ENCODE measurements around the gene MSLN.

MSLN gene

DNA sequence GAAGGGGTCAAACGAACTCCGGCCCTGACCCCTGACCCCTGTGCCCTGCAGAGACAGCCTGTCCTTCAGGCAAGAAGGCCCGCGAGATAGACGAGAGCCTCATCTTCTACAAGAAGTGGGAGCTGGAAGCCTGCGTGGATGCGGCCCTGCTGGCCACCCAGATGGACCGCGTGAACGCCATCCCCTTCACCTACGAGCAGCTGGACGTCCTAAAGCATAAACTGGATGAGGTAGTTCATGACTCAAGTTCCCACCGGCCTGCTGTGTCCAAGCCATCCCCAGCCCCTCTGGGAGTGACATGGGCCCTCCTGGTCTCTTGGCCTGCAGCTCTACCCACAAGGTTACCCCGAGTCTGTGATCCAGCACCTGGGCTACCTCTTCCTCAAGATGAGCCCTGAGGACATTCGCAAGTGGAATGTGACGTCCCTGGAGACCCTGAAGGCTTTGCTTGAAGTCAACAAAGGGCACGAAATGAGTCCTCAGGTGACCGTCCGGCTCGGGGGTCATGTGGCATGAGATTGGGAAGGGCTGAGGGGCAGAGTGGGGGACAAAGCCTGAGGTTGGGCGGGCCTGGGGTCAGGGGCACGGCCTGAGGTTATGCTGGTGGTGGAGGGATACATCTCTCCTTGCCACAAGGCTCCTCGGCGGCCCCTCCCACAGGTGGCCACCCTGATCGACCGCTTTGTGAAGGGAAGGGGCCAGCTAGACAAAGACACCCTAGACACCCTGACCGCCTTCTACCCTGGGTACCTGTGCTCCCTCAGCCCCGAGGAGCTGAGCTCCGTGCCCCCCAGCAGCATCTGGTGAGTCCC is 5.7 kb downstream of the MSLN start:
- no peak overlapping the region for H3K4me3 ChIP-seq (ENCODE audit: control insufficient read depth, low read depth, low read length)
- no peak for DNase-seq (ENCODE audit: low read depth)
- TF ChIP-seq, protein P1, sequence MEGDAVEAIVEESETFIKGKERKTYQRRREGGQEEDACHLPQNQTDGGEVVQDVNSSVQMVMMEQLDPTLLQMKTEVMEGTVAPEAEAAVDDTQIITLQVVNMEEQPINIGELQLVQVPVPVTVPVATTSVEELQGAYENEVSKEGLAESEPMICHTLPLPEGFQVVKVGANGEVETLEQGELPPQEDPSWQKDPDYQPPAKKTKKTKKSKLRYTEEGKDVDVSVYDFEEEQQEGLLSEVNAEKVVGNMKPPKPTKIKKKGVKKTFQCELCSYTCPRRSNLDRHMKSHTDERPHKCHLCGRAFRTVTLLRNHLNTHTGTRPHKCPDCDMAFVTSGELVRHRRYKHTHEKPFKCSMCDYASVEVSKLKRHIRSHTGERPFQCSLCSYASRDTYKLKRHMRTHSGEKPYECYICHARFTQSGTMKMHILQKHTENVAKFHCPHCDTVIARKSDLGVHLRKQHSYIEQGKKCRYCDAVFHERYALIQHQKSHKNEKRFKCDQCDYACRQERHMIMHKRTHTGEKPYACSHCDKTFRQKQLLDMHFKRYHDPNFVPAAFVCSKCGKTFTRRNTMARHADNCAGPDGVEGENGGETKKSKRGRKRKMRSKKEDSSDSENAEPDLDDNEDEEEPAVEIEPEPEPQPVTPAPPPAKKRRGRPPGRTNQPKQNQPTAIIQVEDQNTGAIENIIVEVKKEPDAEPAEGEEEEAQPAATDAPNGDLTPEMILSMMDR (IDR thresholded peaks at IDR 0.05; ENCODE audit: control insufficient read depth, insufficient read depth, low read depth, low read length, missing control alignments) = no peak

DNA sequence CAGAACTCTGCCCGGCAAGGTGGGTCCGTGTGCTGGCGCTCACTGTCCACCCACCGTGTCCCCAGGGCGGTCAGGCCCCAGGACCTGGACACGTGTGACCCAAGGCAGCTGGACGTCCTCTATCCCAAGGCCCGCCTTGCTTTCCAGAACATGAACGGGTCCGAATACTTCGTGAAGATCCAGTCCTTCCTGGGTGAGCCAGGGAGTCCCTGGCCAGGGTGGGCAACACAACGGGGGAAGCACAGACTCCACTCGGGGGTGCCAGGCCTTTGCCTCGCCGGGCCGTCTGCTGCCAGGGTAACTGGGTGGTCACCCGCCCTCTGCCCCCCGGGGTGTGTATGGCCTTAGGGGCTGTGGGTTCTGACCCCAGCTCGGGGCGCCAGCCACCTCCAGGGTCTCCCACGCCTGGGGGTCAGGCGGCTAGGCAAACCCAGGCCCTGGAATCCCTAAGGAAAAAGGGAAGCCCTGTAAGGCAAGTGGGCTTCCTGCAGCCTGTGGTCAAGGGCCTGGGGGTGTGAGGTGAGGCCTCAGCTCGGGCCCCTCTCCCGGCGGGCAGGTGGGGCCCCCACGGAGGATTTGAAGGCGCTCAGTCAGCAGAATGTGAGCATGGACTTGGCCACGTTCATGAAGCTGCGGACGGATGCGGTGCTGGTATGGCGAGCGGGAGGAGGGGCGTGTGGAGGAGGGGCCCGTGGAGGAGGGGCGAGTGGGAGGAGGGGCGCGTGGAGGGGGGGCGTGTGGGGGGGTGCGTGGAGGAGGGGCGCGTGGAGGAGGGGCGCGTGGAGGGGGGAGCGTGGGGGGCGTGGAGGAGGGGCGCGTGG is 6.5 kb downstream of the MSLN start:
- H3K4me3 ChIP-seq (ENCODE audit: control insufficient read depth, low read depth, low read length) = no peak overlapping the region
- DNase-seq (ENCODE audit: low read depth) = no peak
- TF ChIP-seq, protein P1 (IDR thresholded peaks at IDR 0.05; ENCODE audit: control insufficient read depth, insufficient read depth, low read depth, low read length, missing control alignments) = no peak

- DNase-seq (ENCODE audit: low read depth) = no peak
- TF ChIP-seq, protein P1 (IDR thresholded peaks at IDR 0.05; ENCODE audit: control insufficient read depth, insufficient read depth, low read depth, low read length, missing control alignments) = no peak
- no peak overlapping the region for H3K4me3 ChIP-seq (ENCODE audit: control insufficient read depth, low read depth, low read length)
Observed at GRCh38 chr16:767743-768235, 7.3 kb downstream of the MSLN start.

DNA sequence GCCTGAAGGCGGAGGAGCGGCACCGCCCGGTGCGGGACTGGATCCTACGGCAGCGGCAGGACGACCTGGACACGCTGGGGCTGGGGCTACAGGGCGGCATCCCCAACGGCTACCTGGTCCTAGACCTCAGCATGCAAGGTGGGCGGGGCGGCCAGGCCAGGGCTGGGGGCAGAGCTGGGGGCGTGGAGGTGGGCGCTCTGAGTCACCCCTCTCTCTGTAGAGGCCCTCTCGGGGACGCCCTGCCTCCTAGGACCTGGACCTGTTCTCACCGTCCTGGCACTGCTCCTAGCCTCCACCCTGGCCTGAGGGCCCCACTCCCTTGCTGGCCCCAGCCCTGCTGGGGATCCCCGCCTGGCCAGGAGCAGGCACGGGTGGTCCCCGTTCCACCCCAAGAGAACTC is 7.9 kb downstream of the MSLN start:
- TF ChIP-seq, protein P1 (IDR thresholded peaks at IDR 0.05; ENCODE audit: control insufficient read depth, insufficient read depth, low read depth, low read length, missing control alignments) = no peak
- no peak for DNase-seq (ENCODE audit: low read depth)

DNA sequence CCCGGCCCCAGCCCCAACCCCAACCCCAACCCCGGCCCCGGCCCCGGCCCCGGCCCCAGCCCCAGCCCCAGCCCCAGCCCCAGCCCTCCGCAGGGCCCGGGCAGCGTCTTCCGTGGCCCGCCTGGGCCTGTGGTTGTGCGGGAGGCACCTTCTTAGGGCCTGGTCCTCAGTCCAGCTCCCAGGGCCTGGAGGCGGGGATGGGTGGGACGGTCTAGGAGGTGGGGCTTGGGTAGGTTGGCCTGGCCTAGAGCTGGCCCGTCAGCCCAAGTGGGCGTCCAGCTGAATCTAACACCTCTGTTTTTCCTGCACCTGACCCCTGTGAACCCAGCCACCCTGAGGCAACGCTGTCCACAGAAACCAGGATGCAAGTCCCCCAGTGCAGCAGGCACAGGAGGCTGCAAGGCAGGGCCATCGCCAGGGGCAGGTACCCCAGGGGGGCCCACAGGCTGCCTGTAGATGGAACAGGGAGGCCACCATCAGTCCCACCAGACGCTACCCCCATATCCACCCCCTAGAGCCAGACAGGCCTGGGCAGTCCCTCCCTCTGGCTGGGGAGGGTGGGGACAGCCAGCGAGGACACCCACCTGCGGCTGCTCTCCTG is 8.8 kb downstream of the MSLN start:
- H3K4me3 ChIP-seq (ENCODE audit: control insufficient read depth, low read depth, low read length) = no peak overlapping the region
- DNase-seq (ENCODE audit: low read depth) = no peak
- TF ChIP-seq, protein P1 (IDR thresholded peaks at IDR 0.05; ENCODE audit: control insufficient read depth, insufficient read depth, low read depth, low read length, missing control alignments) = no peak

More for the DNA sequence above, 7.9 kb downstream of the MSLN start:
- no peak overlapping the region for H3K4me3 ChIP-seq (ENCODE audit: control insufficient read depth, low read depth, low read length)

DNA sequence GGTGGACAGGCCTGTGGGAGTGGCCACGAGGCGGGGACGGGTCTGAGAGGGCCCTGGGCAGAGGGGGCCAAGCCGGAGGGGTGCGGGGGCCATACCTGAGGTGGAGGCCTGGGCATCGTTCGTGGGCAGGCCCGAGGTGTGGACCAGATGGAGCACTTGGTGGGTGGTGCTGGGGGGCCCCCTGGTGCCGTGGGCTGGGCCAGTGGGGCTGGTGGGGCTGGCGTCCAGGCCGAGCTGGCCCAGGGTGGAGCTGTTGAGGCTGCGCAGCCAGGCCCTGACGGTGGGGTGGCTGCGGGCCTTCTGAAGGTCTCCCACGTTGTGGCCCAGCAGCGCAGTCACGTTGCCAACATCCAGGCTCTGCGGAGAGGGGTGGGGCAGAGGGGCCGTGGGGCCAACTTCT is 9.4 kb downstream of the MSLN start:
- TF ChIP-seq, protein P1 (IDR thresholded peaks at IDR 0.05; ENCODE audit: control insufficient read depth, insufficient read depth, low read depth, low read length, missing control alignments) = no peak
- no peak overlapping the region for H3K4me3 ChIP-seq (ENCODE audit: control insufficient read depth, low read depth, low read length)
- DNase-seq (ENCODE audit: low read depth) = no peak

All from AG09309 (cell line).